Psoas muscle (tissue), 8 donors: ENCODE data around the gene MROH7. TPM values are rescaled to one million over a fixed set of nuclear protein-coding genes. Genes with fewer than 3 reads are reported as not detected.

Experiments
- ATAC-seq, 4 donors: fragments of 200-7000 bp; cut with Tn5 transposase; one replicate each; pipeline ENCODE4 v1.9.1; 2020; ENCODE audit warnings: moderate library complexity in 3 of 4, mild to moderate bottlenecking in 2 of 4
- DNase-seq, 2 donors: peaks; one replicate each; pipeline ENCODE4 v3.0.0-alpha.2; 2020
- H3K27ac ChIP-seq: fragments of 200-600 bp; one replicate; pipeline ENCODE4 v1.8.0; 2022
- H3K27me3 ChIP-seq, 3 donors: fragments of 200-600 bp in 1 of 3; one replicate each; pipeline versions ENCODE4 v1.6.1 to v1.8.0; 2013 to 2022; ENCODE audit warnings: low read length in 2 of 3, mild to moderate bottlenecking in 2 of 3, moderate library complexity in 1 of 3; ENCODE audit not compliant: insufficient read depth in 3 of 3
- H3K36me3 ChIP-seq, 2 donors: fragments of 200-600 bp in 1 of 2; one replicate each; pipeline versions ENCODE4 v1.6.1 to v1.8.0; 2013 to 2022; ENCODE audit warnings: low read depth in 1 of 2, mild to moderate bottlenecking in 1 of 2, moderate library complexity in 1 of 2; ENCODE audit not compliant: insufficient read depth in 1 of 2
- H3K4me1 ChIP-seq: fragments of 200-600 bp; one replicate; pipeline ENCODE4 v1.8.0; 2022
- H3K4me3 ChIP-seq: fragments of 200-600 bp; one replicate; pipeline ENCODE4 v1.8.0; 2022; ENCODE audit warnings: mild to moderate bottlenecking
- H3K9me3 ChIP-seq: fragments of 200-600 bp; one replicate; pipeline ENCODE4 v1.8.0; 2022
- CTCF ChIP-seq: fragments of 200-600 bp; IDR thresholded peaks from one replicate; pipeline ENCODE4 v1.8.0; 2022; ENCODE audit warnings: antibody characterized with exemption
- WGBS, 3 donors: extraction: QIAGEN DNeasy Blood & Tissue Kit; methylation state at CpG; one replicate each; pipeline versions ENCODE4 v1.1.6 to v1.1.7; 2013; 5-methylcytosine and 5-hydroxymethylcytosine counted together
- intact Hi-C, 2 donors: fragments of 100-400 bp; cut with DNase I; formaldehyde crosslinking; loops; one replicate each; pipeline versions ENCODE4 v1.11.0 to v1.14.2; 2022
- polyA plus RNA-seq, 3 donors: library from polyadenylated mRNA; stranded (reverse); fragments of 200-250 nt; gene quantifications; one replicate each; pipeline ENCODE4 v1.2.3, GENCODE V29; 2013
- total RNA-seq, 4 donors: library from RNA; stranded (reverse); fragmentation: NEBNext Ultra II Directional in 2 of 4; extraction: Animal tissue kit (Norgen Biotek cat#: 25700) in 2 of 4; gene quantifications; one replicate each; pipeline versions ENCODE4 v1.2.1 to v1.2.4, GENCODE V29; 2021 to 2023
- donor health status: healthy with polysubstance abuse.
- donor health status: DM: no; HTN: no; CAD: no; lungs with moderate emphysema.
- donor health status: Bipolar disorder and iron deficiency.
- donor health status: healthy.
- donor health status: DM: yes; HTN: yes; CAD: no.
- donor health status: DM: no; HTN: no; CAD: no.
- donor health status: DM: no; HTN: no; CAD: no.
- donor health status: DM: yes; HTN: yes; CAD: no.

The MROH7 gene
- total and polyA plus RNA-seq, 7 donors: 0.05 to 7.0 (median 1.1) TPM

GRCh38 chr1:54640361-54640760 lies 1.2 kb upstream of the MROH7 start:
- DNase-seq: no peak
- H3K9me3 ChIP-seq: peaks cover 6% of the 10 kb centered on the region
- H3K27ac ChIP-seq: peak overlapping the region; percentile 30
- no peak overlapping the region for H3K4me3 ChIP-seq
- H3K36me3 ChIP-seq: peaks cover 0 to 11% of the 10 kb centered on the region in 2 donors
- WGBS, 3 donors: 71 to 78% (median 72%) methylated on average over 4 of the region's 4 CpGs
- ATAC-seq: no peak
- no peak for TF ChIP-seq CTCF
- no peaks in the 10 kb centered on the region for H3K4me1 ChIP-seq
- H3K27me3 ChIP-seq: no peaks in the 10 kb centered on the region
- intact Hi-C loops: no loop called here

- peaks cover 6% of the 10 kb centered on the region for H3K9me3 ChIP-seq
- no peak for TF ChIP-seq CTCF
- DNase-seq (no peak), ATAC-seq (no peak)
- no peaks in the 10 kb centered on the region for H3K27me3 ChIP-seq
- H3K4me3 ChIP-seq: no peak overlapping the region
- H3K27ac ChIP-seq: no peak overlapping the region
- no peaks in the 10 kb centered on the region for H3K36me3 ChIP-seq
- peaks cover 7% of the 10 kb centered on the region for H3K4me1 ChIP-seq
- intact Hi-C loops: no loop called here
These were observed 2.1 kb downstream of the MROH7 start for GRCh38 chr1:54643736-54644135.

GRCh38 chr1:54645806-54646676 lies 4.5 kb downstream of the MROH7 start:
- Histone ChIP-seq H3K36me3 (no peaks in the 10 kb centered on the region), H3K27ac (peak overlapping the region; percentile 63), H3K27me3 (no peaks in the 10 kb centered on the region), H3K9me3 (peaks cover 6% of the 10 kb centered on the region), H3K4me3 (no peak overlapping the region), H3K4me1 (peaks cover 7% of the 10 kb centered on the region)
- DNase-seq (peak in 1 of 2 donors; percentile 66), ATAC-seq (peak; percentile 85 to 95 (median 90))
- 23 to 36% (median 36%) methylated on average over 7 of the region's 7 CpGs for WGBS, 3 donors
- TF ChIP-seq CTCF: no peak
- intact Hi-C loops: no loop called here

- no peak for ATAC-seq
- Histone ChIP-seq H3K9me3 (no peaks in the 10 kb centered on the region), H3K27me3 (no peaks in the 10 kb centered on the region), H3K27ac (no peak overlapping the region), H3K4me1 (peaks cover 7% of the 10 kb centered on the region), H3K4me3 (no peak overlapping the region), H3K36me3 (peaks cover 0 to 14% of the 10 kb centered on the region in 2 donors)
- TF ChIP-seq CTCF: no peak
- no peak for DNase-seq
- 52 to 56% (median 53%) methylated on average over 5 of the region's 5 CpGs for WGBS, 3 donors
- intact Hi-C loops: no loop called here
These were observed 7.7 kb downstream of the MROH7 start for GRCh38 chr1:54649130-54649898.
